ENCODE data around the gene ADCY1.

GRCh38 chr7:45594745-45595535 lies 20.8 kb downstream of the ADCY1 start:
- TF ChIP-seq, protein P1, sequence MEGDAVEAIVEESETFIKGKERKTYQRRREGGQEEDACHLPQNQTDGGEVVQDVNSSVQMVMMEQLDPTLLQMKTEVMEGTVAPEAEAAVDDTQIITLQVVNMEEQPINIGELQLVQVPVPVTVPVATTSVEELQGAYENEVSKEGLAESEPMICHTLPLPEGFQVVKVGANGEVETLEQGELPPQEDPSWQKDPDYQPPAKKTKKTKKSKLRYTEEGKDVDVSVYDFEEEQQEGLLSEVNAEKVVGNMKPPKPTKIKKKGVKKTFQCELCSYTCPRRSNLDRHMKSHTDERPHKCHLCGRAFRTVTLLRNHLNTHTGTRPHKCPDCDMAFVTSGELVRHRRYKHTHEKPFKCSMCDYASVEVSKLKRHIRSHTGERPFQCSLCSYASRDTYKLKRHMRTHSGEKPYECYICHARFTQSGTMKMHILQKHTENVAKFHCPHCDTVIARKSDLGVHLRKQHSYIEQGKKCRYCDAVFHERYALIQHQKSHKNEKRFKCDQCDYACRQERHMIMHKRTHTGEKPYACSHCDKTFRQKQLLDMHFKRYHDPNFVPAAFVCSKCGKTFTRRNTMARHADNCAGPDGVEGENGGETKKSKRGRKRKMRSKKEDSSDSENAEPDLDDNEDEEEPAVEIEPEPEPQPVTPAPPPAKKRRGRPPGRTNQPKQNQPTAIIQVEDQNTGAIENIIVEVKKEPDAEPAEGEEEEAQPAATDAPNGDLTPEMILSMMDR (conservative IDR thresholded peaks at IDR 0.05), result no peak
- TF ChIP-seq EZH2 (IDR thresholded peaks at IDR 0.05; ENCODE audit: low read depth), result no peak
